ENCODE measurements around the gene DAW1. TPM values are rescaled to one million over a fixed set of nuclear protein-coding genes. Genes with fewer than 3 reads are reported as not detected.

Gene DAW1
- total RNA-seq, 1 experiment from 2014 or later = 0.26 TPM

GRCh38 chr2:227855440-227855839 is 16.0 kb upstream of the DAW1 start:
- ATAC-seq (no peak), DNase-seq (ENCODE audit: low read depth, low spot score) (no peak)
- CTCF ChIA-PET = no interaction called here

GRCh38 chr2:227856697-227857096 is 14.7 kb upstream of the DAW1 start:
- POLR2A ChIA-PET = no interaction called here
- Histone ChIP-seq H3K27ac (ENCODE audit: low read length) (no peak overlapping the region), H3K36me3 (ENCODE audit: control insufficient read depth, insufficient read depth, low read length) (no peaks in the 10 kb centered on the region), H3K4me3 (ENCODE audit: low read depth in 2 of 2, low read length in 2 of 2) (no peak overlapping the region), H3K9me3 (ENCODE audit: control insufficient read depth, insufficient read depth, low read depth, low read length) (no peaks in the 10 kb centered on the region), H3K4me1 (ENCODE audit: control insufficient read depth, insufficient read depth, low read length) (no peaks in the 10 kb centered on the region), H3K27me3 (ENCODE audit: control insufficient read depth, insufficient read depth, low read length) (no peaks in the 10 kb centered on the region)
- CTCF ChIA-PET = no interaction called here
- in situ Hi-C loops (cut with HindIII; ENCODE audit: low pct_unique_long_range_greater_than_20kb, low sequenced_read_pairs) = no loop called here
- TF ChIP-seq CTCF (IDR thresholded peaks at IDR 0.05) = no peak
- no peak for TF ChIP-seq SIN3A (IDR thresholded peaks at IDR 0.05; ENCODE audit: borderline replicate concordance, insufficient read depth, low read depth, low read length)
- no peak for TF ChIP-seq TCF7L2 (IDR thresholded peaks at IDR 0.05; ENCODE audit: low read depth, low read length)
- no peak for TF ChIP-seq POLR2AphosphoS5 (IDR thresholded peaks at IDR 0.05; ENCODE audit: low read depth, low read length)
- no peak for TF ChIP-seq REST (IDR thresholded peaks at IDR 0.05; ENCODE audit: insufficient read depth in 1 of 2, low read depth in 2 of 2, low read length in 1 of 2)
- no TSS peak for BruUV-seq (replicated peaks)
- intact Hi-C loops (cut with micrococcal nuclease; ENCODE audit: unreplicated experiment) = no loop called here
- ATAC-seq = no peak
- no peak for DNase-seq (ENCODE audit: low read depth, low spot score)

More at GRCh38 chr2:227855440-227855839, 16.0 kb upstream of the DAW1 start:
- in situ Hi-C loops (cut with HindIII; ENCODE audit: low pct_unique_long_range_greater_than_20kb, low sequenced_read_pairs) (no loop called here), intact Hi-C loops (cut with micrococcal nuclease; ENCODE audit: unreplicated experiment) (no loop called here)
- BruUV-seq (replicated peaks) = no TSS peak
- POLR2A ChIA-PET = no interaction called here
- H3K27ac ChIP-seq (ENCODE audit: low read length) = no peak overlapping the region
- no peak overlapping the region for H3K4me3 ChIP-seq (ENCODE audit: low read depth in 2 of 2, low read length in 2 of 2)
- TF ChIP-seq REST (IDR thresholded peaks at IDR 0.05; ENCODE audit: insufficient read depth in 1 of 2, low read depth in 2 of 2, low read length in 1 of 2) = no peak
- TF ChIP-seq TCF7L2 (IDR thresholded peaks at IDR 0.05; ENCODE audit: low read depth, low read length) = no peak
- TF ChIP-seq POLR2AphosphoS5 (IDR thresholded peaks at IDR 0.05; ENCODE audit: low read depth, low read length) = no peak
- no peak for TF ChIP-seq SIN3A (IDR thresholded peaks at IDR 0.05; ENCODE audit: borderline replicate concordance, insufficient read depth, low read depth, low read length)
- TF ChIP-seq CTCF (IDR thresholded peaks at IDR 0.05) = no peak
- no peaks in the 10 kb centered on the region for H3K27me3 ChIP-seq (ENCODE audit: control insufficient read depth, insufficient read depth, low read length)
- no peaks in the 10 kb centered on the region for H3K4me1 ChIP-seq (ENCODE audit: control insufficient read depth, insufficient read depth, low read length)
- H3K9me3 ChIP-seq (ENCODE audit: control insufficient read depth, insufficient read depth, low read depth, low read length) = no peaks in the 10 kb centered on the region
- no peaks in the 10 kb centered on the region for H3K36me3 ChIP-seq (ENCODE audit: control insufficient read depth, insufficient read depth, low read length)

Data from Panc1 (cell line).